PC-9 (cell line): Measurements from ENCODE around the gene SV2C. TPM values are rescaled to one million over a fixed set of nuclear protein-coding genes. Genes with fewer than 3 reads are reported as not detected.

Source experiments
- BruUV-seq: library from RNA; stranded (reverse); fragments of 400-500 nt; replicated peaks from 2 replicates; lab custom pipeline; 2021; lab: Mats Ljungman, UMichigan
- CTCF ChIA-PET: fragments of 300-600 bp; sonication (Branson Sonifier 250); formaldehyde crosslinking; loops from one replicate; lab custom pipeline; 2022; ENCODE audit warnings: antibody characterized with exemption; lab: Charles Lee
- POLR2A ChIA-PET: fragments of 300-600 bp; sonication (Branson Sonifier 250); formaldehyde crosslinking; loops from one replicate; lab custom pipeline; 2022; ENCODE audit warnings: antibody characterized with exemption; ENCODE audit not compliant: unreplicated experiment; lab: Charles Lee
- DNase-seq, 2 experiments: peaks; one replicate each; pipeline versions ENCODE4 v3.0.0 to v3.0.0-alpha.2; 2015 to 2022; ENCODE audit warnings: mixed read lengths in 1 of 2
- H2AFZ ChIP-seq: fragments of 200-600 bp; sonication (generic); 2 replicates; pipeline ENCODE4 v1.8.1; 2017; ENCODE audit warnings: antibody characterized with exemption
- H3F3A ChIP-seq: fragments of 200-600 bp; sonication (generic); 2 replicates; pipeline ENCODE4 v1.8.1; 2017; ENCODE audit warnings: antibody characterized with exemption, mild to moderate bottlenecking, low read depth; ENCODE audit not compliant: insufficient read depth
- H3K27ac ChIP-seq: fragments of 200-600 bp; sonication (generic); 2 replicates; pipeline ENCODE4 v1.6.1; 2016; ENCODE audit warnings: mixed run types
- H3K27me3 ChIP-seq: fragments of 200-600 bp; sonication (generic); 2 replicates; pipeline ENCODE4 v1.6.1; 2016; ENCODE audit warnings: low read depth, mixed run types; ENCODE audit not compliant: insufficient read depth
- H3K36me3 ChIP-seq: fragments of 200-600 bp; sonication (generic); 2 replicates; pipeline ENCODE4 v1.6.1; 2016; ENCODE audit warnings: low read depth, mixed run types
- H3K4me1 ChIP-seq: fragments of 200-600 bp; sonication (generic); replicated peaks from 2 replicates; pipeline ENCODE4 v1.6.1; 2016; ENCODE audit warnings: mixed run types; ENCODE audit not compliant: insufficient read depth
- H3K4me2 ChIP-seq: fragments of 200-600 bp; sonication (generic); 2 replicates; pipeline ENCODE4 v1.6.1; 2017; ENCODE audit warnings: mixed run types
- H3K4me3 ChIP-seq: fragments of 200-600 bp; sonication (generic); 2 replicates; pipeline ENCODE4 v1.6.1; 2016; ENCODE audit warnings: mixed run types
- H3K79me2 ChIP-seq: fragments of 200-600 bp; sonication (generic); 2 replicates; pipeline ENCODE4 v1.6.1; 2017; ENCODE audit warnings: low read depth, mixed run types
- H3K9me2 ChIP-seq: fragments of 200-600 bp; sonication (generic); 2 replicates; pipeline ENCODE4 v1.8.1; 2017; ENCODE audit warnings: mild to moderate bottlenecking; ENCODE audit not compliant: insufficient read depth
- H3K9me3 ChIP-seq: fragments of 200-600 bp; sonication (generic); 2 replicates; pipeline ENCODE4 v1.8.1; 2016; ENCODE audit warnings: low read depth; ENCODE audit not compliant: insufficient read depth
- H4K20me1 ChIP-seq: fragments of 200-600 bp; sonication (generic); 2 replicates; pipeline ENCODE4 v1.8.1; 2017; ENCODE audit not compliant: insufficient read depth
- EZH2 ChIP-seq: fragments of 200-600 bp; sonication (generic); IDR thresholded peaks from 2 replicates; pipeline ENCODE4 v1.8.0; 2017; ENCODE audit warnings: antibody characterized with exemption, low read depth
- intact Hi-C: fragments of 100-400 bp; cut with micrococcal nuclease; formaldehyde crosslinking; loops from one replicate; pipeline ENCODE4 v1.10.0; 2022; ENCODE audit not compliant: unreplicated experiment
- total RNA-seq: library from RNA; stranded (reverse); gene quantifications from 2 replicates; pipeline ENCODE4 v1.2.3, GENCODE V29; 2021
- TF ChIP-seq, protein P1 (sequence below): fragments of 200-600 bp; sonication (generic); conservative IDR thresholded peaks from 2 replicates; pipeline ENCODE4 v1.6.1; 2017; ENCODE audit warnings: mixed run types, antibody characterized with exemption, mild to moderate bottlenecking, moderate library complexity

SV2C gene
- total RNA-seq, 1 experiment from 2014 or later, result not detected

DNA sequence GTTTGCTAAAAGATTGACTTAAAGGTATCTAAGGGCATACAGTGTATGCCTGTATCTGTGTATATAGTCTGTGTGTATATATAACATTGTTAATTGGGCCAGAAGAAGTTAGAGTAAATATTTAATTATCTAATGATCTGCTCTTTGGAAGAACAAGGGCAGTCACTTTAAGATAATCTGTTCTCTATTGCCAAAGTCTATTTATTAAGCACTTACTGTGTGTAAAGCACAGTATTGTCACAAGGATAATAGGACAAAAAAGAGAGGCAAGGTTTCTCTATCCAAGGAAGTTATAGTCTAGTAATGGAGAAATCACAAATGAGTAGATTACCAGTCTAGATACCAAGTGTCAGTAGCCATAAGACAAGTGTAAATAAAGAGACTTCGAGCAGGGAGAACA is 51.5 kb downstream of the SV2C start:
- Histone ChIP-seq H3K4me1 (no peaks in the 10 kb centered on the region), H3K27ac (no peak overlapping the region), H3K36me3 (no peaks in the 10 kb centered on the region), H3K27me3 (peaks cover 63% of the 10 kb centered on the region), H3K4me2 (no peak overlapping the region), H3K9me3 (no peaks in the 10 kb centered on the region), H2AFZ (no peak overlapping the region), H3K79me2 (no peaks in the 10 kb centered on the region), H3K9me2 (no peaks in the 10 kb centered on the region; the same call in 1 of the 2 replicates), H3K4me3 (no peak overlapping the region), H3F3A (no peaks in the 10 kb centered on the region), H4K20me1 (no peaks in the 10 kb centered on the region)
- intact Hi-C loops, result no loop called here
- ChIA-PET POLR2A (interaction anchor here (0.6 kb wide), 1 partner anchor 156 kb away, joined by 5 read pairs; no protein-coding TSS in a partner anchor), CTCF (no interaction called here)
- no TSS peak for BruUV-seq
- no peak for DNase-seq
- TF ChIP-seq, protein P1, sequence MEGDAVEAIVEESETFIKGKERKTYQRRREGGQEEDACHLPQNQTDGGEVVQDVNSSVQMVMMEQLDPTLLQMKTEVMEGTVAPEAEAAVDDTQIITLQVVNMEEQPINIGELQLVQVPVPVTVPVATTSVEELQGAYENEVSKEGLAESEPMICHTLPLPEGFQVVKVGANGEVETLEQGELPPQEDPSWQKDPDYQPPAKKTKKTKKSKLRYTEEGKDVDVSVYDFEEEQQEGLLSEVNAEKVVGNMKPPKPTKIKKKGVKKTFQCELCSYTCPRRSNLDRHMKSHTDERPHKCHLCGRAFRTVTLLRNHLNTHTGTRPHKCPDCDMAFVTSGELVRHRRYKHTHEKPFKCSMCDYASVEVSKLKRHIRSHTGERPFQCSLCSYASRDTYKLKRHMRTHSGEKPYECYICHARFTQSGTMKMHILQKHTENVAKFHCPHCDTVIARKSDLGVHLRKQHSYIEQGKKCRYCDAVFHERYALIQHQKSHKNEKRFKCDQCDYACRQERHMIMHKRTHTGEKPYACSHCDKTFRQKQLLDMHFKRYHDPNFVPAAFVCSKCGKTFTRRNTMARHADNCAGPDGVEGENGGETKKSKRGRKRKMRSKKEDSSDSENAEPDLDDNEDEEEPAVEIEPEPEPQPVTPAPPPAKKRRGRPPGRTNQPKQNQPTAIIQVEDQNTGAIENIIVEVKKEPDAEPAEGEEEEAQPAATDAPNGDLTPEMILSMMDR, result no peak

DNA sequence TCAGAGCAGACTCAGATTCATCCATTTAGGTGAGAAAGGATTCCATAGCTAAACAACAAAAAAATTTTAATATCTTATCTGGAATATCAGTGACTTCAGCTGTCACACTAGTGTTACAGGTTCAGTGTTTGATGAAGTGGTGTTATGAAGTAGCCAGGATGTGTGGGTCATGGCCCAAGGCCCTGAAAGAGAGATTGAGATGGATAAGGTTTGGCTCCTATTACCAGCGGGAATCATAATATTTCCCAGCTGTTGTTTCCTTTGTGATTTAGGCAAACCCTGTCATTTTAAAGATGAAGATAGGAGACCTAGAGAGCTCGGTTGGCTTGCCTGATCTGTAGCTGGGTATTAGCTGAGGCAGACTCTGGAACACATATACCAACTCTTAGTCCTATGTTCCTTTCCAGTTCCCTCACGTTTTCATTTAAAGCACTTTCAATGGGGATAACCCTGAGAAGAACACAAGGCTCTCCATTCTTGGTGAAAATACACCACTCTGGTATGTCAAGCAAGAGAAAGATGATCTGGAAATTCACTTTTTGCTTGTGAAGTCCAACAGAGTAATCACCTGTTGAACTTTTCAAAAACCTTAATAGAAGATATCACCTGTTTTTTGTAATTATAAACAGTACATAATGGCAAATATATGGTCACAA is 54.8 kb downstream of the SV2C start:
- Histone ChIP-seq H3K27ac (no peak overlapping the region), H4K20me1 (no peaks in the 10 kb centered on the region), H3K9me2 (no peaks in the 10 kb centered on the region), H3K9me3 (no peaks in the 10 kb centered on the region), H3K4me1 (no peaks in the 10 kb centered on the region), H3K27me3 (peaks cover 53% of the 10 kb centered on the region), H3K4me3 (no peak overlapping the region), H3F3A (no peaks in the 10 kb centered on the region), H3K36me3 (no peaks in the 10 kb centered on the region), H3K79me2 (no peaks in the 10 kb centered on the region), H2AFZ (no peak overlapping the region), H3K4me2 (no peak overlapping the region)
- ChIA-PET CTCF (no interaction called here), POLR2A (no interaction called here)
- TF ChIP-seq, protein P1, result no peak
- intact Hi-C loops, result no loop called here
- DNase-seq, result no peak
- no TSS peak for BruUV-seq

DNA sequence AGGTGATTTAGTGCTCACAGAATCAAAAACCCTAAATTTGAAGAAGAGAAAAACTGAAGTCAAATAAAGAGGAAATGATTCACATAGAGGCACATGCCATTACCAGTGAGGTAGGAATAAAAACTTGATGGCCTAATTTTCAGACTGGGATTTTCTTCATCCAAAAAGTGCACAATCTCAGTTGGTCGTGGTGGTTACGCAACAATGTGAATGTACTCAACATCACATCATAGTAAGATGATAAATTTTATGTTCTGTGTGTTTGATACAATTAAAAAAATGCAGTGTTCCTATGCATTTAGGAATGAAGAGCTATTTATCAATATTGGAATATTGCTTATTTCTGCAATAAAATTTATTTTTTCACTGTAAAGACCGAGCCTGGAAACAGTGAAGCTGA is 60.7 kb downstream of the SV2C start:
- CTCF ChIA-PET, result no interaction called here
- no TSS peak for BruUV-seq
- H4K20me1 ChIP-seq, result no peaks in the 10 kb centered on the region

More for the DNA sequence above, 60.7 kb downstream of the SV2C start:
- Histone ChIP-seq H3K79me2 (no peaks in the 10 kb centered on the region), H3K9me2 (no peaks in the 10 kb centered on the region), H2AFZ (no peak overlapping the region), H3K4me2 (no peak overlapping the region), H3F3A (no peaks in the 10 kb centered on the region), H3K36me3 (no peaks in the 10 kb centered on the region), H3K27me3 (peaks cover 15% of the 10 kb centered on the region; the same call in 1 of the 2 replicates), H3K27ac (no peak overlapping the region), H3K4me1 (no peaks in the 10 kb centered on the region), H3K4me3 (no peak overlapping the region), H3K9me3 (no peaks in the 10 kb centered on the region)
- intact Hi-C loops, result no loop called here
- POLR2A ChIA-PET, result no interaction called here
- TF ChIP-seq, protein P1, result no peak
- TF ChIP-seq EZH2, result no peak
- DNase-seq, result no peak
